GM23338 (cell line): ENCODE data around the gene PDE4C. TPM values are rescaled to one million over a fixed set of nuclear protein-coding genes. Genes with fewer than 3 reads are reported as not detected.

Experiments used
- ATAC-seq: fragments of 200-7000 bp; cut with Tn5 transposase; 3 replicates; pipeline ENCODE4 v1.9.1; 2020
- DNase-seq: peaks from one replicate; pipeline ENCODE4 v3.0.0-alpha.2; 2015; ENCODE audit warnings: low spot score
- H2AFZ ChIP-seq: fragments of 200-600 bp; sonication (generic); 2 replicates; pipeline ENCODE4 v1.8.0; 2016; ENCODE audit warnings: antibody characterized with exemption, mild to moderate bottlenecking, moderate library complexity
- H3F3A ChIP-seq: fragments of 200-600 bp; sonication (generic); replicated peaks from 2 replicates; pipeline ENCODE4 v1.8.0; 2017; ENCODE audit warnings: antibody characterized with exemption, mixed run types, low read depth
- H3K27ac ChIP-seq: fragments of 200-600 bp; sonication (generic); 2 replicates; pipeline ENCODE4 v1.6.1; 2016; ENCODE audit warnings: low read depth
- H3K27me3 ChIP-seq: fragments of 200-600 bp; sonication (generic); 2 replicates; pipeline ENCODE4 v1.8.0; 2016; ENCODE audit warnings: mild to moderate bottlenecking, mixed run types, moderate library complexity; ENCODE audit not compliant: insufficient read depth
- H3K36me3 ChIP-seq: fragments of 200-600 bp; sonication (generic); 2 replicates; pipeline ENCODE4 v1.8.0; 2016; ENCODE audit warnings: mild to moderate bottlenecking; ENCODE audit not compliant: insufficient read depth
- H3K4me1 ChIP-seq: fragments of 200-600 bp; sonication (generic); 2 replicates; pipeline ENCODE4 v1.8.0; 2016; ENCODE audit warnings: mild to moderate bottlenecking, moderate library complexity; ENCODE audit not compliant: insufficient read depth
- H3K4me2 ChIP-seq: fragments of 200-600 bp; sonication (generic); 2 replicates; pipeline ENCODE4 v1.7.1; 2017; ENCODE audit warnings: mixed run types
- H3K4me3 ChIP-seq: fragments of 200-600 bp; sonication (generic); 2 replicates; pipeline ENCODE4 v1.6.1; 2016; ENCODE audit warnings: mixed run types
- H3K79me2 ChIP-seq: fragments of 200-600 bp; sonication (generic); replicated peaks from 2 replicates; pipeline ENCODE4 v1.8.0; 2017; ENCODE audit warnings: mild to moderate bottlenecking; ENCODE audit not compliant: insufficient read depth
- H3K9me2 ChIP-seq: fragments of 200-600 bp; sonication (generic); 2 replicates; pipeline ENCODE4 v1.8.0; 2017; ENCODE audit not compliant: insufficient read depth
- H4K20me1 ChIP-seq: fragments of 200-600 bp; sonication (generic); replicated peaks from 2 replicates; pipeline ENCODE4 v1.8.0; 2017; ENCODE audit warnings: mild to moderate bottlenecking; ENCODE audit not compliant: insufficient read depth
- H3K27ac Mint-ChIP-seq: 2 replicates; pipeline ENCODE4 v1.8.0; 2020; ENCODE audit warnings: inconsistent platforms, mild to moderate bottlenecking, moderate library complexity, mixed read lengths
- H3K27me3 Mint-ChIP-seq: 3 replicates; pipeline ENCODE4 v1.8.0; 2022; ENCODE audit warnings: low read depth, mild to moderate bottlenecking, moderate library complexity, mixed read lengths, inconsistent platforms; ENCODE audit not compliant: insufficient read depth, poor library complexity
- H3K36me3 Mint-ChIP-seq: 3 replicates; pipeline ENCODE4 v1.8.0; 2021; ENCODE audit warnings: low read depth, mild to moderate bottlenecking, inconsistent platforms, moderate library complexity, mixed read lengths
- H3K4me1 Mint-ChIP-seq: 3 replicates; pipeline ENCODE4 v1.8.0; 2020; ENCODE audit warnings: mild to moderate bottlenecking, inconsistent platforms, mixed read lengths
- H3K4me3 Mint-ChIP-seq: 3 replicates; pipeline ENCODE4 v1.8.0; 2021; ENCODE audit warnings: moderate library complexity, mild to moderate bottlenecking, inconsistent platforms, mixed read lengths
- H3K9me3 Mint-ChIP-seq: 3 replicates; pipeline ENCODE4 v1.8.0; 2020; ENCODE audit warnings: moderate library complexity, mild to moderate bottlenecking, inconsistent platforms, mixed read lengths
- CREB1 ChIP-seq: fragments of 250-450 bp; sonication (Bioruptor Pico); IDR thresholded peaks from 2 replicates; pipeline ENCODE4 v1.5.0; 2020; ENCODE audit warnings: low read depth, mild to moderate bottlenecking, moderate library complexity
- EZH2 ChIP-seq: fragments of 200-600 bp; sonication (generic); IDR thresholded peaks from one replicate; pipeline ENCODE4 v1.8.0; 2017; ENCODE audit warnings: antibody characterized with exemption, mild to moderate bottlenecking, low read depth; ENCODE audit not compliant: unreplicated experiment
- EZH2phosphoT487 ChIP-seq: fragments of 200-600 bp; sonication (generic); IDR thresholded peaks from one replicate; pipeline ENCODE4 v1.8.1; 2018; ENCODE audit warnings: antibody characterized with exemption; ENCODE audit not compliant: unreplicated experiment
- JUNB ChIP-seq: IDR thresholded peaks from one replicate; pipeline ENCODE4 v1.6.1; 2016; ENCODE audit warnings: antibody characterized with exemption; ENCODE audit not compliant: unreplicated experiment
- NANOG ChIP-seq: IDR thresholded peaks from 2 replicates; pipeline ENCODE4 v1.6.1; 2016; ENCODE audit warnings: antibody characterized with exemption, borderline replicate concordance
- POLR2AphosphoS5 ChIP-seq: IDR thresholded peaks from 2 replicates; pipeline ENCODE4 v1.6.1; 2016; ENCODE audit warnings: antibody characterized with exemption, low read depth
- STAT1 ChIP-seq: IDR thresholded peaks from one replicate; pipeline ENCODE4 v1.6.1; 2016; ENCODE audit warnings: antibody characterized with exemption; ENCODE audit not compliant: unreplicated experiment
- ZNF114 ChIP-seq: fragments of 250-450 bp; sonication (Bioruptor Pico); IDR thresholded peaks from 2 replicates; pipeline ENCODE4 v1.5.0; 2020; ENCODE audit warnings: mild to moderate bottlenecking, moderate library complexity
- ZNF331 ChIP-seq: fragments of 250-450 bp; sonication (Bioruptor Pico); IDR thresholded peaks from 2 replicates; pipeline ENCODE4 v1.5.0; 2020; ENCODE audit warnings: low read depth, mild to moderate bottlenecking, moderate library complexity
- polyA plus RNA-seq: library from polyadenylated mRNA; unstranded; fragments of >200 nt; fragmentation: Nextera tagmentation; extraction: Ambion mirVana; gene quantifications from 2 replicates; pipeline ENCODE4 v1.2.1, GENCODE V29; 2016
- total RNA-seq: library from RNA; depleted of rRNA; stranded (reverse); fragments of >200 nt; shearing (Covaris generic); gene quantifications from 2 replicates; pipeline ENCODE4 v1.2.3, GENCODE V29; 2014
- TF ChIP-seq, protein P1 (sequence below), 2 experiments: fragments of 200-600 bp in 1 of 2; sonication (generic) in 1 of 2; conservative IDR thresholded peaks; 2 replicates each; pipeline versions ENCODE4 v1.5.1 to v1.6.1; 2016 to 2017; ENCODE audit warnings: antibody characterized with exemption in 2 of 2, low read depth in 2 of 2, mild to moderate bottlenecking in 2 of 2, moderate library complexity in 1 of 2
- TF ChIP-seq, protein P2 (sequence below): IDR thresholded peaks from 2 replicates; pipeline ENCODE4 v1.6.1; 2016; ENCODE audit warnings: antibody characterized with exemption
- TF ChIP-seq, protein P3 (sequence below): fragments of 250-450 bp; sonication (Bioruptor Pico); IDR thresholded peaks from 2 replicates; pipeline ENCODE4 v1.5.0; 2020; ENCODE audit warnings: mild to moderate bottlenecking, moderate library complexity
- TF ChIP-seq, protein P4 (sequence below): IDR thresholded peaks from one replicate; pipeline ENCODE4 v1.6.1; 2018; ENCODE audit warnings: antibody characterized with exemption; ENCODE audit not compliant: unreplicated experiment

The PDE4C gene
- total and polyA plus RNA-seq, 2 experiments from 2014 or later = 1.6 to 3.6 TPM

DNA sequence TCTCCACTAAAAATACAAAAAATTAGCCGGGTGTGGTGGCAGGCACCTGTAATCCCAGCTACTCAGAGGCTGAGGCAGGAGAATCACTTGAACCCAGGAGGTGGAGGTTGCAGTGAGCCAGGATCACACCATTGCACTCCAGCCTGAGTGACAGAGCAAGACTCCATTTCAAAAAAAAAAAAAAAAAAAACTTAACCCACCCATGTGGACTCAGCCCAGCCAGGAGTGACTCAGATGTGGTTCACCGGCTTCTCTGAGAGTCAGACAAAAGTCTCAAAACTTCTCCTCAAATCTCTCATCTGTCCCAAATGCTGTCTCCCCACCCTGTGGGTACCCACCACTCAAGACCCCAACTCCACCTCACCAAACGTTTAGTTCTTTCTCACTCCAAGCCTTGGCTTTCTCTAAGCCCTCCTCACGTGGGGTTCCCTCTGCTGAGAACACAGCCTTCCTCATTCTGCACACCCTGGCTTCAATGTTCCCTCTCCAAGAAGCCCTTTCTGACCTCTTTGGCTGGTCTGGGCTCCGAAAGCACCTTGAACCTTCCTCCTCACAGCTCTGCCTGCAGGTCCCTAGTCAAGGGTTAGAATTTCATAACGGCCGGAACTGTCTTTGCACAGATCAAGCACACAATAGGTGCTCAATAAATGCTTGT is 11.3 kb downstream of the PDE4C start:
- Histone ChIP-seq H3K4me3 (no peak overlapping the region), H3K4me2 (no peak overlapping the region), H3K4me1 (no peaks in the 10 kb centered on the region), H3K9me2 (no peaks in the 10 kb centered on the region), H3K36me3 (no peaks in the 10 kb centered on the region), H4K20me1 (no peaks in the 10 kb centered on the region), H2AFZ (no peak overlapping the region), H3K27me3 (no peaks in the 10 kb centered on the region), H3K79me2 (no peaks in the 10 kb centered on the region), H3F3A (0 out of 2 replicates have a peak, but pooled peaks cover 2% of the 10 kb centered on the region), H3K27ac (no peak overlapping the region)
- TF ChIP-seq ZNF114 (CRISPR knock-in tag) = no peak
- TF ChIP-seq, protein P1, sequence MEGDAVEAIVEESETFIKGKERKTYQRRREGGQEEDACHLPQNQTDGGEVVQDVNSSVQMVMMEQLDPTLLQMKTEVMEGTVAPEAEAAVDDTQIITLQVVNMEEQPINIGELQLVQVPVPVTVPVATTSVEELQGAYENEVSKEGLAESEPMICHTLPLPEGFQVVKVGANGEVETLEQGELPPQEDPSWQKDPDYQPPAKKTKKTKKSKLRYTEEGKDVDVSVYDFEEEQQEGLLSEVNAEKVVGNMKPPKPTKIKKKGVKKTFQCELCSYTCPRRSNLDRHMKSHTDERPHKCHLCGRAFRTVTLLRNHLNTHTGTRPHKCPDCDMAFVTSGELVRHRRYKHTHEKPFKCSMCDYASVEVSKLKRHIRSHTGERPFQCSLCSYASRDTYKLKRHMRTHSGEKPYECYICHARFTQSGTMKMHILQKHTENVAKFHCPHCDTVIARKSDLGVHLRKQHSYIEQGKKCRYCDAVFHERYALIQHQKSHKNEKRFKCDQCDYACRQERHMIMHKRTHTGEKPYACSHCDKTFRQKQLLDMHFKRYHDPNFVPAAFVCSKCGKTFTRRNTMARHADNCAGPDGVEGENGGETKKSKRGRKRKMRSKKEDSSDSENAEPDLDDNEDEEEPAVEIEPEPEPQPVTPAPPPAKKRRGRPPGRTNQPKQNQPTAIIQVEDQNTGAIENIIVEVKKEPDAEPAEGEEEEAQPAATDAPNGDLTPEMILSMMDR (conservative IDR thresholded peaks at IDR 0.05; ENCODE audit: low read depth in 2 of 2) = no peak
- no peak for TF ChIP-seq JUNB
- TF ChIP-seq EZH2phosphoT487 = no peak
- TF ChIP-seq NANOG = no peak
- no peak for TF ChIP-seq STAT1
- TF ChIP-seq, protein P2, sequence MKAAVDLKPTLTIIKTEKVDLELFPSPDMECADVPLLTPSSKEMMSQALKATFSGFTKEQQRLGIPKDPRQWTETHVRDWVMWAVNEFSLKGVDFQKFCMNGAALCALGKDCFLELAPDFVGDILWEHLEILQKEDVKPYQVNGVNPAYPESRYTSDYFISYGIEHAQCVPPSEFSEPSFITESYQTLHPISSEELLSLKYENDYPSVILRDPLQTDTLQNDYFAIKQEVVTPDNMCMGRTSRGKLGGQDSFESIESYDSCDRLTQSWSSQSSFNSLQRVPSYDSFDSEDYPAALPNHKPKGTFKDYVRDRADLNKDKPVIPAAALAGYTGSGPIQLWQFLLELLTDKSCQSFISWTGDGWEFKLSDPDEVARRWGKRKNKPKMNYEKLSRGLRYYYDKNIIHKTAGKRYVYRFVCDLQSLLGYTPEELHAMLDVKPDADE = no peak
- TF ChIP-seq, protein P3, sequence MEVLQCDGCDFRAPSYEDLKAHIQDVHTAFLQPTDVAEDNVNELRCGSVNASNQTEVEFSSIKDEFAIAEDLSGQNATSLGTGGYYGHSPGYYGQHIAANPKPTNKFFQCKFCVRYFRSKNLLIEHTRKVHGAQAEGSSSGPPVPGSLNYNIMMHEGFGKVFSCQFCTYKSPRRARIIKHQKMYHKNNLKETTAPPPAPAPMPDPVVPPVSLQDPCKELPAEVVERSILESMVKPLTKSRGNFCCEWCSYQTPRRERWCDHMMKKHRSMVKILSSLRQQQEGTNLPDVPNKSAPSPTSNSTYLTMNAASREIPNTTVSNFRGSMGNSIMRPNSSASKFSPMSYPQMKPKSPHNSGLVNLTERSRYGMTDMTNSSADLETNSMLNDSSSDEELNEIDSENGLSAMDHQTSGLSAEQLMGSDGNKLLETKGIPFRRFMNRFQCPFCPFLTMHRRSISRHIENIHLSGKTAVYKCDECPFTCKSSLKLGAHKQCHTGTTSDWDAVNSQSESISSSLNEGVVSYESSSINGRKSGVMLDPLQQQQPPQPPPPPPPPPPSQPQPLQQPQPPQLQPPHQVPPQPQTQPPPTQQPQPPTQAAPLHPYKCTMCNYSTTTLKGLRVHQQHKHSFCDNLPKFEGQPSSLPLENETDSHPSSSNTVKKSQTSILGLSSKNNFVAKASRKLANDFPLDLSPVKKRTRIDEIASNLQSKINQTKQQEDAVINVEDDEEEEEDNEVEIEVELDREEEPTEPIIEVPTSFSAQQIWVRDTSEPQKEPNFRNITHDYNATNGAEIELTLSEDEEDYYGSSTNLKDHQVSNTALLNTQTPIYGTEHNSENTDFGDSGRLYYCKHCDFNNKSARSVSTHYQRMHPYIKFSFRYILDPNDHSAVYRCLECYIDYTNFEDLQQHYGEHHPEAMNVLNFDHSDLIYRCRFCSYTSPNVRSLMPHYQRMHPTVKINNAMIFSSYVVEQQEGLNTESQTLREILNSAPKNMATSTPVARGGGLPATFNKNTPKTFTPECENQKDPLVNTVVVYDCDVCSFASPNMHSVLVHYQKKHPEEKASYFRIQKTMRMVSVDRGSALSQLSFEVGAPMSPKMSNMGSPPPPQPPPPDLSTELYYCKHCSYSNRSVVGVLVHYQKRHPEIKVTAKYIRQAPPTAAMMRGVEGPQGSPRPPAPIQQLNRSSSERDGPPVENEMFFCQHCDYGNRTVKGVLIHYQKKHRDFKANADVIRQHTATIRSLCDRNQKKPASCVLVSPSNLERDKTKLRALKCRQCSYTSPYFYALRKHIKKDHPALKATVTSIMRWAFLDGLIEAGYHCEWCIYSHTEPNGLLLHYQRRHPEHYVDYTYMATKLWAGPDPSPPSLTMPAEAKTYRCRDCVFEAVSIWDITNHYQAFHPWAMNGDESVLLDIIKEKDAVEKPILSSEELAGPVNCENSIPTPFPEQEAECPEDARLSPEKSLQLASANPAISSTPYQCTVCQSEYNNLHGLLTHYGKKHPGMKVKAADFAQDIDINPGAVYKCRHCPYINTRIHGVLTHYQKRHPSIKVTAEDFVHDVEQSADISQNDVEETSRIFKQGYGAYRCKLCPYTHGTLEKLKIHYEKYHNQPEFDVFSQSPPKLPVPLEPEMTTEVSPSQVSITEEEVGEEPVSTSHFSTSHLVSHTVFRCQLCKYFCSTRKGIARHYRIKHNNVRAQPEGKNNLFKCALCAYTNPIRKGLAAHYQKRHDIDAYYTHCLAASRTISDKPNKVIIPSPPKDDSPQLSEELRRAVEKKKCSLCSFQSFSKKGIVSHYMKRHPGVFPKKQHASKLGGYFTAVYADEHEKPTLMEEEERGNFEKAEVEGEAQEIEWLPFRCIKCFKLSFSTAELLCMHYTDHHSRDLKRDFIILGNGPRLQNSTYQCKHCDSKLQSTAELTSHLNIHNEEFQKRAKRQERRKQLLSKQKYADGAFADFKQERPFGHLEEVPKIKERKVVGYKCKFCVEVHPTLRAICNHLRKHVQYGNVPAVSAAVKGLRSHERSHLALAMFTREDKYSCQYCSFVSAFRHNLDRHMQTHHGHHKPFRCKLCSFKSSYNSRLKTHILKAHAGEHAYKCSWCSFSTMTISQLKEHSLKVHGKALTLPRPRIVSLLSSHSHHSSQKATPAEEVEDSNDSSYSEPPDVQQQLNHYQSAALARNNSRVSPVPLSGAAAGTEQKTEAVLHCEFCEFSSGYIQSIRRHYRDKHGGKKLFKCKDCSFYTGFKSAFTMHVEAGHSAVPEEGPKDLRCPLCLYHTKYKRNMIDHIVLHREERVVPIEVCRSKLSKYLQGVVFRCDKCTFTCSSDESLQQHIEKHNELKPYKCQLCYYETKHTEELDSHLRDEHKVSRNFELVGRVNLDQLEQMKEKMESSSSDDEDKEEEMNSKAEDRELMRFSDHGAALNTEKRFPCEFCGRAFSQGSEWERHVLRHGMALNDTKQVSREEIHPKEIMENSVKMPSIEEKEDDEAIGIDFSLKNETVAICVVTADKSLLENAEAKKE (CRISPR knock-in tag) = no peak
- TF ChIP-seq POLR2AphosphoS5 = no peak
- TF ChIP-seq, protein P4, sequence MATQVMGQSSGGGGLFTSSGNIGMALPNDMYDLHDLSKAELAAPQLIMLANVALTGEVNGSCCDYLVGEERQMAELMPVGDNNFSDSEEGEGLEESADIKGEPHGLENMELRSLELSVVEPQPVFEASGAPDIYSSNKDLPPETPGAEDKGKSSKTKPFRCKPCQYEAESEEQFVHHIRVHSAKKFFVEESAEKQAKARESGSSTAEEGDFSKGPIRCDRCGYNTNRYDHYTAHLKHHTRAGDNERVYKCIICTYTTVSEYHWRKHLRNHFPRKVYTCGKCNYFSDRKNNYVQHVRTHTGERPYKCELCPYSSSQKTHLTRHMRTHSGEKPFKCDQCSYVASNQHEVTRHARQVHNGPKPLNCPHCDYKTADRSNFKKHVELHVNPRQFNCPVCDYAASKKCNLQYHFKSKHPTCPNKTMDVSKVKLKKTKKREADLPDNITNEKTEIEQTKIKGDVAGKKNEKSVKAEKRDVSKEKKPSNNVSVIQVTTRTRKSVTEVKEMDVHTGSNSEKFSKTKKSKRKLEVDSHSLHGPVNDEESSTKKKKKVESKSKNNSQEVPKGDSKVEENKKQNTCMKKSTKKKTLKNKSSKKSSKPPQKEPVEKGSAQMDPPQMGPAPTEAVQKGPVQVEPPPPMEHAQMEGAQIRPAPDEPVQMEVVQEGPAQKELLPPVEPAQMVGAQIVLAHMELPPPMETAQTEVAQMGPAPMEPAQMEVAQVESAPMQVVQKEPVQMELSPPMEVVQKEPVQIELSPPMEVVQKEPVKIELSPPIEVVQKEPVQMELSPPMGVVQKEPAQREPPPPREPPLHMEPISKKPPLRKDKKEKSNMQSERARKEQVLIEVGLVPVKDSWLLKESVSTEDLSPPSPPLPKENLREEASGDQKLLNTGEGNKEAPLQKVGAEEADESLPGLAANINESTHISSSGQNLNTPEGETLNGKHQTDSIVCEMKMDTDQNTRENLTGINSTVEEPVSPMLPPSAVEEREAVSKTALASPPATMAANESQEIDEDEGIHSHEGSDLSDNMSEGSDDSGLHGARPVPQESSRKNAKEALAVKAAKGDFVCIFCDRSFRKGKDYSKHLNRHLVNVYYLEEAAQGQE = no peak
- TF ChIP-seq ZNF331 = no peak
- no peak for TF ChIP-seq EZH2
- TF ChIP-seq CREB1 (CRISPR knock-in tag) = no peak
- H3K36me3 Mint-ChIP-seq = no peaks in the 10 kb centered on the region
- H3K9me3 Mint-ChIP-seq = no peaks in the 10 kb centered on the region
- H3K27ac Mint-ChIP-seq = no peak overlapping the region
- peaks cover 13% of the 10 kb centered on the region for H3K27me3 Mint-ChIP-seq
- DNase-seq = no peak
- no peak for ATAC-seq
- peaks cover 2% of the 10 kb centered on the region for H3K4me1 Mint-ChIP-seq
- no peak overlapping the region; the same call in 2 of the 3 replicates for H3K4me3 Mint-ChIP-seq
